NCI-H1436 treated with DMSO at 0.1 percent for 48 hours (cell line): ENCODE measurements around the gene PPP2R5D.
A peak's percentile ranks its signal among the peaks of the same experiment; 100 is the strongest.

Experiments
- DNase-seq: peaks from one replicate; lab custom pipeline; 2025; lab: John Stamatoyannopoulos, UW

The PPP2R5D gene

GRCh38 chr6:43059168-43060033 lies 75.0 kb downstream of the PPP2R5D start, which contains the start of the genes KLC4 and MRPL2:
TSS of gene KLC4 (plus strand) at chr6:43059631. CDS start at chr6:43061336, 1,705 bp downstream.
TSS of gene MRPL2 (minus strand) at chr6:43059434. CDS start at chr6:43059381, 53 bp downstream.
- peak; percentile 97 for DNase-seq

DNA sequence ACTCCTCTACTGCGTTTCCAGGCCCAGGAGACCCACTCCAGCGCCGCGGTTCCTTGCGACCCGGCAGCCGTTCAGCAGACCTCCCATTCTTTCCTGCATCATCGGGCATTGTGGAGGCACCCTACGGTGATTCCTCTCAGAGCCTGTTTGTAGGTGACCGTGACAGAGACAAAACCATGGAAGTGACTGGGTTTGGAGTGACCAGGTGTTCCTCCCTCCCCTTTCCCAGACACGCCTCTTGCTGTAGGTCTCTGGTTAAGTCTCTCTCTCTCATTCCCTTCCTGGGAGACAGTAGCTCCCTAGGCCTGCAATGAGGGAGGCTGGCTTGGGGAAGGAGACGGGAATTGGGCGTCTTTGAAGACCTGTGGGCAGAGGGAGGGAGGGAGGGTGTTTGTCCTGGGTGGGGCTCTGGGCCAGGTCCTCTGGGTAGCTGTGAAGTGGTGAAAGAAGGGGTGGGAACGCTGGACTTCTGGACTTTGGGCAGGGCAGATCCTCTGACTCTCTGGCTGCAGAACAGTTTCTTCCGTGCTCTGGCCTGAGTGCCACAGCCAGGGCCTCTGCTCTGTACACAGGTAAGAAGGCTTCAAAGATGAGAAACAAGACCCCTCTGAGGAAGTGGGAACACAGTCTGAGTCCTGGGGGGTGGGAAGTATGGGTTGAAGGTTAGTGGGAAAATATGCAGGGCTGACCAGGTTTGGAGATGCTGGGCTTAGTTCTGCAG lies 75.8 kb downstream of the PPP2R5D start:
- no peak for DNase-seq

GRCh38 chr6:43060755-43061633 lies 76.6 kb downstream of the PPP2R5D start:
- DNase-seq, result no peak

DNA sequence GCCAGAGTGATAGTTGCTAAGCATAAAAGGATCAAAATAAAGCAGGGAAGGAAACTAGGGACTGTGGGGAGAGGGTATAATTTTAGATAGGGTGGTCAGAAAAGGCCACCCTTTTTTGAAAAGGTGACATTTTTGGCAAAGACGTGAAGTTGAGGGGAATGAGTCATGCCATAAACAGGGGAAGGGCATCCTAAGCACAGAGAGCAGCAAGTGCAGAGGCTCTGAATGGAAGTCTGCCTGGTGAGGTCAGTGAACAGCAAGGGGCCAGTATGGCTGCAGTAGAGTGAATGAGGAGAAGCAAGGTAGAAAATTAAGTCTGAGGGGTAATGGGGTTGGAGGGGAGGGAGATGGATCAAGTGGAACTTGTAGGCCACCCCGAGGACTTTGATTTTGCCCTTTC lies 77.5 kb downstream of the PPP2R5D start:
- no peak for DNase-seq
